Medulla oblongata (tissue), 1 donor: ENCODE measurements around the gene FAM131C.
A peak's percentile ranks its signal among the peaks of the same experiment; 100 is the strongest.

Experiments
- DNase-seq: peaks from one replicate; pipeline ENCODE4 v3.0.0-alpha.2; 2015; ENCODE audit errors: extremely low spot score

The FAM131C gene

GRCh38 chr1:16015960-16016901, 57.2 kb downstream of the FAM131C start:
- DNase-seq: no peak

GRCh38 chr1:16015491-16015890, 58.0 kb downstream of the FAM131C start:
- no peak for DNase-seq

GRCh38 chr1:16014509-16015482, 58.7 kb downstream of the FAM131C start:
- no peak for DNase-seq

GRCh38 chr1:16013908-16014258, 59.6 kb downstream of the FAM131C start:
- no peak for DNase-seq

GRCh38 chr1:16013220-16013907, 60.1 kb downstream of the FAM131C start:
- DNase-seq: no peak

- DNase-seq: peak; percentile 24
Observed at GRCh38 chr1:16012590-16013219, 60.7 kb downstream of the FAM131C start.

- no peak for DNase-seq
Observed at GRCh38 chr1:16011936-16012589, 61.4 kb downstream of the FAM131C start.

GRCh38 chr1:16010837-16011236, 62.6 kb downstream of the FAM131C start:
- no peak for DNase-seq

- no peak for DNase-seq
Observed at GRCh38 chr1:16009678-16010077, 63.8 kb downstream of the FAM131C start.

GRCh38 chr1:16009030-16009460, 64.4 kb downstream of the FAM131C start:
- DNase-seq: peak; percentile 88
